Activated T-cell treated with anti-CD3 and anti-CD28 coated beads, Interleukin-2, amount 50 U/mL, for 4 hours (primary cell): ENCODE data around the gene PRLH. TPM values are rescaled to one million over a fixed set of nuclear protein-coding genes. Genes with fewer than 3 reads are reported as not detected.
"Not testable (repeated sequence)": the region's sequence is repeated elsewhere in the genome, so short reads cannot be mapped to it uniquely, and the experiment has no call there.

Experiments
- ATAC-seq, 2 donors: fragments of 200-7000 bp; cut with Tn5 transposase; one replicate each; pipeline ENCODE4 v1.10.0; 2021
- DNase-seq: peaks from one replicate; pipeline ENCODE4 v3.0.0-alpha.2; 2020
- H3K27me3 Mint-ChIP-seq: one replicate; pipeline ENCODE4 v1.8.0; 2021; ENCODE audit warnings: low read depth, mixed read lengths
- H3K36me3 Mint-ChIP-seq: one replicate; pipeline ENCODE4 v1.8.0; 2022; ENCODE audit warnings: mixed read lengths; ENCODE audit not compliant: insufficient read depth
- H3K4me1 Mint-ChIP-seq: one replicate; pipeline ENCODE4 v1.8.0; 2021; ENCODE audit warnings: low read depth, mixed read lengths
- H3K4me3 Mint-ChIP-seq: one replicate; pipeline ENCODE4 v1.8.0; 2021; ENCODE audit warnings: mild to moderate bottlenecking, moderate library complexity, mixed read lengths
- H3K9me3 Mint-ChIP-seq: one replicate; pipeline ENCODE4 v1.8.0; 2021; ENCODE audit warnings: mixed read lengths
- total RNA-seq, 3 donors: library from RNA; stranded (reverse); gene quantifications; one replicate each; pipeline ENCODE4 v1.2.1, GENCODE V29; 2021

PRLH gene
- total RNA-seq, 3 donors from 2014 or later, result not detected

GRCh38 chr2:237593036-237593435 is 26.7 kb downstream of the PRLH start:
- ATAC-seq, result no peak
- H3K36me3 Mint-ChIP-seq, result no peaks in the 10 kb centered on the region
- H3K4me1 Mint-ChIP-seq, result peaks cover 10% of the 10 kb centered on the region
- H3K9me3 Mint-ChIP-seq, result no peaks in the 10 kb centered on the region
- DNase-seq, result no peak
- no peak overlapping the region for H3K4me3 Mint-ChIP-seq
- peaks cover 2% of the 10 kb centered on the region for H3K27me3 Mint-ChIP-seq

DNA sequence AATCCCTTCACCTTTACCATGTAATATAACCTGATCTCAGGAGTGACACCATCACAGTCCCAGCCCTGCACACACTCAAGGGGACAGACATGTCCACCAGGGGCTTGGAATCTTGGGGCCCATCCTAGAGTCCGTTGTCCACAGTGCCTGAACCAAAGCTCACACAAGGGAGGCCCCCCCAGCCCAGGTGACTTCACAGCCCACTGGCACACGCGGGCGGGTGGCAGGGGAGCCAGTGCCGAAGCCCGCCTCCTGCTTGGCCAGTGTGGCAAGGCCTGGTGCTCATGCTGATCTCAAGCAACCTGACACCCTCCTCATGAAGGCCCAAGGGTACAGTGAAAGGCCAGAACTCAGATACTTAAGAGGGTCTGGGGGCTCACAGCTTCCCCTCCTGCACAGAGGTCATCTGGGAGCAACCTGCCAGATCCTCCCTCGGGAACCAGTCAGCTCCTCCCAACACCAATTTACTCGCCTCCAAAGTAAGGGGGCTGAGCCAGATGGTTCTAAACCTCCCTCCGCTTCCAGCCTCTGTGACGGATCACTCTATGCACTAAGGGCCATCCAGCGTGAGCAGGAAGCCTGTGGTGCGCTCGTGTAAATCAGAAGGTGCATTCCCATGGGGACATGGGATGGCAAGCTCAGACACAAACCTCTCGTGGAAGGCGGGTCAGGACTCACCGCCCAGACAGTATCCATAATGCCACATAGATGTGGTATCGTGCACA is 27.4 kb downstream of the PRLH start:
- H3K27me3 Mint-ChIP-seq, result peaks cover 2% of the 10 kb centered on the region
- no peaks in the 10 kb centered on the region for H3K9me3 Mint-ChIP-seq
- no peaks in the 10 kb centered on the region for H3K36me3 Mint-ChIP-seq
- peaks cover 10% of the 10 kb centered on the region for H3K4me1 Mint-ChIP-seq
- no peak overlapping the region for H3K4me3 Mint-ChIP-seq
- ATAC-seq (no peak), DNase-seq (no peak)

DNA sequence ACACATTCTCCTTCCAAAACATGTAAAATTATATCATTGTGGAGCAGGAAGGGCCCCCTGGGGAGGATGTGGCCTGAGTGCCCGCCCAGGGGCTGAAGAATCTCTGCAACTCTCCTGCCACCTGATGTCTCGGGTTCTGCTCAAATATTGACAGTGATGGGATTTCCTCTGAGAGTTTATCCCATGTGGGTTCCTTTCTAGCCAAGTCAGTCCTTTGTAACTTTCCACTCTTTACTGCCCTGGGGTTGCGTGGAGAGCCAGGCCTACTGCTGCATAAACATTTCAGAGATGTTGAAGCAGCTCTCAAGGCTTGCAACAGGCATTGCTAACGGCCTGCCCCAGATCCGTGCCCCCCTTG is 28.1 kb downstream of the PRLH start:
- H3K4me3 Mint-ChIP-seq, result no peak overlapping the region
- DNase-seq, result no peak
- peaks cover 10% of the 10 kb centered on the region for H3K4me1 Mint-ChIP-seq
- H3K27me3 Mint-ChIP-seq, result peaks cover 2% of the 10 kb centered on the region
- no peak for ATAC-seq
- no peaks in the 10 kb centered on the region for H3K9me3 Mint-ChIP-seq
- no peaks in the 10 kb centered on the region for H3K36me3 Mint-ChIP-seq

DNA sequence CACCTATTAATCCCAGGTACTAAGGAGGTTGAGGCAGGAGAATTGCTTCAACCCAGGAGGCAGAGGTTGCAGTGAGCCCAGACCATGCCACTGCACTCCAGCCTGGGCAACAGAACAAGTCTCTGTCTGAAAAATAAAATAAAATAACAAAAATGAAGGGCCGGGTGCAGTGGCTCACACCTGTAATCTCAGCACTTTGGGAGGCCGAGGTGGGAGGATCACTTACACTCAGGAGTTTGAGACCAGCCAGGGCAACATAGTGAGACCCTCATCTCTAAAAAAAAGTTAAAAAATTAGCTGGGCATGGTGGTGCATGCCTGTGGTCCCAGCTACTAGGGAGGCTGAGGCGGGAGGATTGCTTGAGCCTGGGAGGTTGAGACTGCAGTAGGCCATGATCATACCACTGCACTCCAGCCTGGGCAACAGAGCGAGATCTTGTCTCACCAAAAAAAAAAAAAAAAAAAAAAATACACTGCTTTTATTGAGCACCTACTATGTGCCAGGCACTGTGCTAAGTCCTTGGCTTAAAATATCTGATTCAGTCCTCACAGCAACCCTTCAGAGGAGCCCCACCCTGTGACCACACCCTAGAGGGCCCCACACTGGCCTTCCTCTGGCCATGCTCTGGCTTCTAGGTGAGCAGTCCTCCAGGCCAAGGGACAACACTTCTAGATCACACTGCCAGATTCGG is 29.6 kb downstream of the PRLH start:
- not testable (repeated sequence) for ATAC-seq, H3K36me3 Mint-ChIP-seq, H3K9me3 Mint-ChIP-seq, DNase-seq, H3K27me3 Mint-ChIP-seq, H3K4me1 Mint-ChIP-seq, H3K4me3 Mint-ChIP-seq

DNA sequence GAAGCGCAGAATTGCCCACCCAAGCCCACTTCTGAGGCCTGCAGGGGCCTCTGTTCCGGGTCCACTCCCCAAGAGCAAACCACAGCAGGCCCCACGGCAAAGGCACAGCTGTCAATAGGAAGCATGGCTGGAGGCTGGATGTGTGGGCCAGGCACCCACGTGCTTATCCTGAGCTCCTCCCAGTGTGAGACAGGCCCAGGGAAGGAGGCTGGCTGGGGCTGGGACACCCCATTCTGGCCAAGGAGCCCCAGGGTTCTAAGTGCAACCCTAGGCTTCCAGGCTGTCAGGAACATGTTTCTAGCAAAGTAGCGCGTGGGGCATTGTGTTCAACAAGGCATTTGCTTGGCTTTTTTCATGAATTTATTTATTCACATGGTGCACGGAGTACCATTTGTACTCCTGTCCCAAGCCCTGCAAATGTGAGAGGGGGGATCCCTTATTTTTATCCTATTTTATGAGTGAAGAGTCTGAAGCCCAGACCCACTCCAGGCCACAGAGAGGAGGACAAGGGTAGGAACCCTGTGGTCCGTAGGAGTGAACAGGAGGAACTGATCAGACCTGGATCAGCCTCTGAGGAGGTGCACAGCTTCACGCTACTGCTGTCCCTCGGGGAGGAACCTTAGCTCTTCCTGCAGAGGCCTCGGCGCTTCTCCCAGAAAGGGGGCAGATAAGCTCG is 30.3 kb downstream of the PRLH start:
- H3K36me3 Mint-ChIP-seq, result no peaks in the 10 kb centered on the region
- H3K4me1 Mint-ChIP-seq, result peaks cover under 1% of the 10 kb centered on the region
- no peaks in the 10 kb centered on the region for H3K27me3 Mint-ChIP-seq
- no peak for ATAC-seq
- no peaks in the 10 kb centered on the region for H3K9me3 Mint-ChIP-seq
- no peak overlapping the region for H3K4me3 Mint-ChIP-seq
- no peak for DNase-seq

GRCh38 chr2:237597196-237598145 is 31.1 kb downstream of the PRLH start:
- peaks cover 2% of the 10 kb centered on the region for H3K4me1 Mint-ChIP-seq
- no peaks in the 10 kb centered on the region for H3K9me3 Mint-ChIP-seq
- no peak for DNase-seq
- H3K4me3 Mint-ChIP-seq, result no peak overlapping the region
- ATAC-seq, result no peak
- no peaks in the 10 kb centered on the region for H3K36me3 Mint-ChIP-seq
- H3K27me3 Mint-ChIP-seq, result no peaks in the 10 kb centered on the region

DNA sequence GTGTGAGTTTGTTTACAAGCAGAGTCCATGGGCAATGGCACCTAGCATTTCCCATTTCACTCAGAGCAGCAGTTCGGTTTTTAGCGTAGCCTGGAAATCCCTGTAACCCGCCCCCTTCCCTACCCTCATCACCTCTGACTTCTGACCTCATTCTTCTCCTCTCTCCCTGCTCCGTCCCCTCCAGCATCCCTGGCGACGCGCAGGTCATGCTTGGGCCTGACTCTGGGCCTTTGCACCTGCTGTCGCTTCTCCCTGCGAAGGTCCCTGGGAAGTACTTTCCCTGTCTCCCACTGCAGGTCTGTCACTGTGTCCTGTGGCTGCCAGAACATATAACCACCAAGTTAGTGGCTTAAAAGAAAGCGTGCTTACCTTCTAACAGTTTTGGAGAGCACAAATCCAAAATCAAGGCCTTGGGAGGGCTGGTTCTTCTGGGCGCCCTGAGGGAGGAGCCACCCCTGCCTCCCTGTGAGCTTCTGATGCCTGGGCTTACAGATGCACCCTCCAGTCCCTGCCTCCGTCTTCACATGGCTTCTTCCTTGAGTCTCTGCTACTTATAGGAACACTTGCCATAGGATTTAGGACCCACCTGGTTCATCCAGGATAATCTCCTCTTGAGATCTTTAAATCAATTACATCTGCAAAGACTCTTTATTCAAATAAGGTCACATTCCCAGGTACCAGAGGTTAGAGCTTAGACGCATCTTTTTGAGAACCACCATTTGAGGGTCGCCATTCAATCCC is 32.3 kb downstream of the PRLH start:
- no peaks in the 10 kb centered on the region for H3K36me3 Mint-ChIP-seq
- H3K4me1 Mint-ChIP-seq, result peaks cover 13% of the 10 kb centered on the region
- no peak overlapping the region for H3K4me3 Mint-ChIP-seq
- ATAC-seq, result no peak
- no peaks in the 10 kb centered on the region for H3K9me3 Mint-ChIP-seq
- no peaks in the 10 kb centered on the region for H3K27me3 Mint-ChIP-seq
- no peak for DNase-seq

DNA sequence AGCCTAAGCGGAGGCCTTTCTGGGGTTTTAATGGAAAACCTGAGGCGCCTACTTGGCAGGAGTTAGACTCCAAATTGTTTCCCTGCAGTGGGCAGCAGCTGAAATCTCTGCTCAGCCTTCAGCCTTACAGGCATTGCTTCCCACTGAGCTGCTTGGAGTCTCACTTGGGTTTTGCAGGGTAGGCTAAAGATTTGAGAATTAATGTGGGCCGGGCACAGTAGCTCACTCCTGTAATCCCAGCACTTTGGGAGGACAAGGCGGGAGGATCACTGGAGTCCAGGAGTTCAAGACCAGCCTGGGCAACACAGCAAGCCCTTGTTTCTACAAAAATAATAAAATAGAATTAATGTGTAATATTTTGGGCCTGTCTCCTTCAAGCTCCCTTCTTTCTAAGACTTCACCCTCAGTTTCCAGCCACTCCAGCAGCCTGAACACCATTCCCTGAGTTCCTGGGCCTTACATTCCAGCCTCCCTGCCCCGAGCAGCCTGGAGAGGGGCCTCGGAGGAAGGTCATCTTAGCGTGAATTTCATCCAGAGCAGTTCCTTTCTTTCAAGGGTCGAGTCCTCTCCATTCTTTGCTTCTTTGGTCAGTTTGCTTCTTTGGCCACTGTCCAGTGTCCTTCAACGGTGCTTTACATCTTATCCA is 33.2 kb downstream of the PRLH start:
- no peak for DNase-seq
- no peak for ATAC-seq
- Mint-ChIP-seq H3K4me3 (no peak overlapping the region), H3K9me3 (no peaks in the 10 kb centered on the region), H3K4me1 (peaks cover 18% of the 10 kb centered on the region), H3K27me3 (no peaks in the 10 kb centered on the region), H3K36me3 (no peaks in the 10 kb centered on the region)

DNA sequence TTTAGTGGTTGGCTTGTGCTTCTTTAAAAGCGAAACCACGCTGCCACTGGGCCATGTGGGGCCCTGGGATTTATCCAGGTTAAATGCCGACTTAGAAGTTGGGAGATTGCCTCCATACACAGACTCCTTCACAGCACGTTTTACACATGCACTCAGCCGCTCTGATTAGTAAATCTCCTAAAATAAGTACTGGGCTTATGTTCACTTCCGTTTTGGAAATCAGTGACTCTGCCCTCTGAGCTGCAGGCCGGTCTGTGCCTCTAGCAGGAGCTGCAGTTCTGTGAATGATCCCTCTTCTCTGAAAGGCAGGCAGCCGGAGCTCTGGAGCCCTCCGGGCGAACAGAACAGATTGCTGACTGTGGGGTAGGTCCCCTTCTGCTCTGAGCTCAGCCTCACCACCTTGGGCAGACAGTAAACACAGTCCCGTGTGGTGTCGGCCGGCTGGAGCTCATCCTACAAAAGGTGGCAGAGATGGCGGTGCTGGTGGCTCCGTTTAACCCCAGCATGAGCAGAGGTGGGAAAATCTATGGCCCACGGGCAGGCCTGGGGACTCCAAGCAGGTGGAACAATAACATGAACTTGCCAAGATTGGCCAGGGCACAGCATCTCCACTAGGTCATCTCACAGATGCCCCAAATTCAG is 34.0 kb downstream of the PRLH start:
- DNase-seq (no peak), ATAC-seq (no peak)
- no peaks in the 10 kb centered on the region for H3K9me3 Mint-ChIP-seq

DNA sequence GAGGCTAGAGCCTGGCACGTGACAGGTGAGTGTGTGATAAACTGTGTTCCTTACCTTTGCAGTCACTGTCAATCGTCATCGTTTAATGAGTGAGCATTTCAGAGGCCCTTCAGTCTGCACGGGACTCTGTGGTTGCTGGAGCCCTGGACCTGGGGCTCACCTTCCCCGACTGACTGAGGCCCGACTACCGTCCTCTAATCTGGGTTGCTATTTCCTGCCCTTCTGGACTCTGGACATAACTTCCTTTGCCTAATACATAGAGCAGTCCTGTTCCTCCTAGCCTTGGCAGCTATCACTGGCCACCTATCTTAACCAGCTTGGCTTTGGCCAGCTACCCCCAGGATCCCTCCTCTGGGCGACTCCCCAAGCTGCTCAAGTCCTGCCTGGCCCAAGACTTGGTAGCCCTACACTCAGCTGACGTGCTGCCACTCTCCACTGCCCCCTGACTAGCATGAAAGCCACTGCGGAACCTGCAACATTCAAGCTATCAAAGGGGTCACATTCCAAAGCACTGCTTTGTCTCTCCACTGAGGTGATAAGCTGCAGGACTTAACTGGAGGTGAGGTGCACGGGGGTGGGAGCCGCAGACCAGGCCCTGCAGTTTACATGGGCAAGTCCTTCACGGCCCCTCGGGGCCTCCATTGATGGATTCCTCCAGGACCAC is 35.2 kb downstream of the PRLH start:
- ATAC-seq, result no peak
- H3K9me3 Mint-ChIP-seq, result no peaks in the 10 kb centered on the region

More for the DNA sequence above, 34.0 kb downstream of the PRLH start:
- Mint-ChIP-seq H3K27me3 (no peaks in the 10 kb centered on the region), H3K36me3 (no peaks in the 10 kb centered on the region), H3K4me1 (peaks cover 24% of the 10 kb centered on the region), H3K4me3 (no peak overlapping the region)

DNA sequence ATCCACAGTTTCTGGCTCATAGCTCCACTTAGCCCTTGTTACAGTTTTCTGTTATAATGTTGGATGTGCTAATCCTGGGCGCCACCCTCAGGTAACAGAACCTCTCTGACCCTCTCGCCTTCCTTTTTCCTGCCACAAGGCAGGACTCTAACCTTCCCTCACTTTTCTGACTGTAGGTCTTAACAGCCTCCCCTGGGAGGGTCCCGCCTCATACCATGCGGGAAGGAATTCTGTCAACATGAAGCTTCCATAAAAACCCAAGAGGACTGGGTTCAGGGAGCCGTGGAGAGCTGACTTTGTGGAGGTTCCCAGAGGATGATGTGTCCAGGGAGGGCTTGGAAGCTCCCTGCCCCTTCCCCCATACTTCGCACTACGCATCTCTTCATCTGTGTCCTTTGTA is 36.0 kb downstream of the PRLH start:
- ATAC-seq (no peak), DNase-seq (no peak)
- Mint-ChIP-seq H3K9me3 (no peaks in the 10 kb centered on the region), H3K4me3 (no peak overlapping the region), H3K4me1 (peaks cover 24% of the 10 kb centered on the region), H3K27me3 (no peaks in the 10 kb centered on the region), H3K36me3 (no peaks in the 10 kb centered on the region)

More for the DNA sequence above, 35.2 kb downstream of the PRLH start:
- H3K4me1 Mint-ChIP-seq, result peaks cover 24% of the 10 kb centered on the region
- H3K4me3 Mint-ChIP-seq, result no peak overlapping the region
- DNase-seq, result no peak
- no peaks in the 10 kb centered on the region for H3K27me3 Mint-ChIP-seq
- H3K36me3 Mint-ChIP-seq, result no peaks in the 10 kb centered on the region

- ATAC-seq, result no peak
- H3K4me3 Mint-ChIP-seq, result peak overlapping the region; percentile 60
- DNase-seq, result no peak
- peaks cover 24% of the 10 kb centered on the region for H3K4me1 Mint-ChIP-seq
- H3K9me3 Mint-ChIP-seq, result no peaks in the 10 kb centered on the region
- H3K36me3 Mint-ChIP-seq, result no peaks in the 10 kb centered on the region
- H3K27me3 Mint-ChIP-seq, result peaks cover 2% of the 10 kb centered on the region
These were observed 36.8 kb downstream of the PRLH start for GRCh38 chr2:237603049-237603717.
